IMR-90 (cell line): ENCODE measurements around the gene WNT4. TPM values are rescaled to one million over a fixed set of nuclear protein-coding genes. Genes with fewer than 3 reads are reported as not detected.

Experiments used
- ATAC-seq: fragments of 200-7000 bp; cut with Tn5 transposase; 2 replicates; pipeline ENCODE4 v1.9.1; 2020; ENCODE audit warnings: low read depth, mild to moderate bottlenecking, moderate library complexity
- BruUV-seq: library from RNA; stranded (reverse); fragments of 400-500 nt; replicated peaks from 2 replicates; lab custom pipeline; 2021; lab: Mats Ljungman, UMichigan
- CTCF ChIA-PET: fragments of 300-600 bp; formaldehyde crosslinking; extraction: SDS; loops from one replicate; lab custom pipeline; 2021; ENCODE audit warnings: antibody characterized with exemption; lab: Yijun Ruan, JAX
- POLR2A ChIA-PET: fragments of 300-600 bp; sonication (Branson Sonifier 250); formaldehyde crosslinking; loops from one replicate; lab custom pipeline; 2022; ENCODE audit warnings: antibody characterized with exemption; ENCODE audit not compliant: unreplicated experiment; lab: Charles Lee
- DNase-seq: peaks from one replicate; pipeline ENCODE4 v3.0.0; 2013
- H2AFZ ChIP-seq: replicated peaks from 2 replicates; pipeline ENCODE3; 2013; ENCODE audit warnings: low read length, mild to moderate bottlenecking; ENCODE audit not compliant: poor library complexity
- H2AK5ac ChIP-seq: 2 replicates; pipeline ENCODE4 v1.6.1; 2013; ENCODE audit warnings: low read depth, low read length, inconsistent platforms
- H2AK9ac ChIP-seq: replicated peaks from 2 replicates; pipeline ENCODE3; 2013; ENCODE audit warnings: mild to moderate bottlenecking, low read depth, low read length, moderate library complexity; ENCODE audit not compliant: poor library complexity
- H2BK120ac ChIP-seq: 2 replicates; pipeline ENCODE4 v1.6.1; 2013; ENCODE audit warnings: low read depth, low read length, inconsistent platforms
- H2BK15ac ChIP-seq: 3 replicates; pipeline ENCODE4 v1.6.1; 2013; ENCODE audit warnings: low read depth, low read length, inconsistent platforms
- H2BK20ac ChIP-seq: 2 replicates; pipeline ENCODE4 v1.6.1; 2013; ENCODE audit warnings: low read depth, mild to moderate bottlenecking, inconsistent platforms, low read length, moderate library complexity
- H2BK5ac ChIP-seq: 2 replicates; pipeline ENCODE4 v1.6.1; 2013; ENCODE audit warnings: mild to moderate bottlenecking, low read depth, low read length, inconsistent platforms; ENCODE audit not compliant: poor library complexity, severe bottlenecking
- H3K14ac ChIP-seq: replicated peaks from 2 replicates; pipeline ENCODE4 v1.6.1; 2013; ENCODE audit warnings: low read depth, low read length, inconsistent platforms
- H3K18ac ChIP-seq: 2 replicates; pipeline ENCODE4 v1.6.1; 2013; ENCODE audit warnings: low read depth, low read length, control low read depth
- H3K23ac ChIP-seq: 2 replicates; pipeline ENCODE4 v1.6.1; 2013; ENCODE audit warnings: low read depth, low read length, inconsistent platforms
- H3K27ac ChIP-seq: 2 replicates; pipeline ENCODE4 v1.5.1; 2013; ENCODE audit warnings: mild to moderate bottlenecking, control low read depth, low read length; ENCODE audit not compliant: insufficient read depth
- H3K27me3 ChIP-seq: 2 replicates; pipeline ENCODE4 v1.6.1; 2013; ENCODE audit warnings: low read length; ENCODE audit not compliant: control insufficient read depth, insufficient read depth
- H3K36me3 ChIP-seq: 2 replicates; pipeline ENCODE4 v1.6.1; 2013; ENCODE audit warnings: low read length, mixed read lengths; ENCODE audit not compliant: control insufficient read depth, insufficient read depth
- H3K4ac ChIP-seq: 2 replicates; pipeline ENCODE4 v1.6.1; 2013; ENCODE audit warnings: low read depth, low read length, inconsistent platforms
- H3K4me1 ChIP-seq: 2 replicates; pipeline ENCODE4 v1.6.1; 2013; ENCODE audit warnings: low read length, mixed read lengths; ENCODE audit not compliant: control insufficient read depth, insufficient read depth
- H3K4me2 ChIP-seq: 2 replicates; pipeline ENCODE4 v1.6.1; 2013; ENCODE audit warnings: low read depth, mild to moderate bottlenecking, control low read depth, low read length, moderate library complexity
- H3K4me3 ChIP-seq: 2 replicates; pipeline ENCODE4 v1.5.1; 2013; ENCODE audit warnings: low read depth, mild to moderate bottlenecking, control low read depth, low read length, moderate library complexity; ENCODE audit not compliant: insufficient read depth
- H3K56ac ChIP-seq: 2 replicates; pipeline ENCODE4 v1.6.1; 2013; ENCODE audit warnings: low read length, inconsistent platforms; ENCODE audit not compliant: insufficient read depth; ENCODE audit errors: extremely low read depth
- H3K79me1 ChIP-seq, 2 experiments: 2 replicates each; pipeline ENCODE4 v1.6.1; 2013; ENCODE audit warnings: low read length in 2 of 2, inconsistent platforms in 1 of 2, low read depth in 1 of 2
- H3K9ac ChIP-seq: 2 replicates; pipeline ENCODE4 v1.6.1; 2013; ENCODE audit warnings: low read depth, low read length, control low read depth
- H3K9me1 ChIP-seq: 2 replicates; pipeline ENCODE4 v1.6.1; 2013; ENCODE audit warnings: low read length, inconsistent platforms; ENCODE audit not compliant: insufficient read depth
- H3K9me3 ChIP-seq: 2 replicates; pipeline ENCODE4 v1.6.1; 2013; ENCODE audit warnings: low read length; ENCODE audit not compliant: control insufficient read depth, insufficient read depth
- H4K20me1 ChIP-seq: 2 replicates; pipeline ENCODE4 v1.6.1; 2013; ENCODE audit warnings: low read length, inconsistent platforms; ENCODE audit not compliant: insufficient read depth
- H4K5ac ChIP-seq: 2 replicates; pipeline ENCODE4 v1.6.1; 2013; ENCODE audit warnings: mild to moderate bottlenecking, low read depth, low read length, control low read depth
- H4K8ac ChIP-seq, 2 experiments: 2 replicates each; pipeline ENCODE4 v1.6.1; 2013; ENCODE audit warnings: low read depth in 2 of 2, low read length in 2 of 2, control low read depth in 1 of 2, inconsistent platforms in 1 of 2
- H4K91ac ChIP-seq: 2 replicates; pipeline ENCODE4 v1.6.1; 2013; ENCODE audit warnings: low read depth, low read length, inconsistent platforms; ENCODE audit not compliant: insufficient read depth
- BHLHE40 ChIP-seq: fragments of 150-350 bp; IDR thresholded peaks from 2 replicates; pipeline ENCODE4 v1.6.1; 2016; ENCODE audit warnings: mild to moderate bottlenecking, low read depth, low read length
- FOS ChIP-seq: fragments of 150-350 bp; IDR thresholded peaks from 2 replicates; pipeline ENCODE4 v1.6.1; 2016; ENCODE audit warnings: low read depth, low read length
- MAFK ChIP-seq: IDR thresholded peaks from 2 replicates; pipeline ENCODE4 v1.6.1; 2012; ENCODE audit warnings: low read depth, low read length, improper control_type of control experiment
- MXI1 ChIP-seq: IDR thresholded peaks from 2 replicates; pipeline ENCODE4 v1.6.1; 2012; ENCODE audit warnings: low read depth, mild to moderate bottlenecking, low read length, moderate library complexity, borderline replicate concordance
- POLR2A ChIP-seq: IDR thresholded peaks from 2 replicates; pipeline ENCODE4 v1.6.1; 2012; ENCODE audit warnings: mild to moderate bottlenecking, low read depth, low read length
- RAD21 ChIP-seq: IDR thresholded peaks from 2 replicates; pipeline ENCODE4 v1.6.1; 2012; ENCODE audit warnings: low read length, improper control_type of control experiment
- RCOR1 ChIP-seq: IDR thresholded peaks from 2 replicates; pipeline ENCODE4 v1.6.1; 2012; ENCODE audit warnings: mild to moderate bottlenecking, low read length, improper control_type of control experiment; ENCODE audit not compliant: insufficient replicate concordance
- RFX5 ChIP-seq: IDR thresholded peaks from 2 replicates; pipeline ENCODE4 v1.8.0; 2012; ENCODE audit warnings: low read depth, mild to moderate bottlenecking, low read length, moderate library complexity
- WGBS, 2 experiments: methylation state at CpG; one replicate each; pipeline versions ENCODE4 v1.1.5 to v1.1.7; 2013; ENCODE audit warnings: missing lambda C conversion rate in 2 of 2; ENCODE audit not compliant: insufficient read length in 1 of 2; ENCODE audit errors: extremely low coverage in 2 of 2; 5-methylcytosine and 5-hydroxymethylcytosine counted together
- dilution Hi-C: fragments of 300-500 bp; cut with HindIII; formaldehyde crosslinking; loops from one replicate; pipeline ENCODE4 v1.14.3; 2018; ENCODE audit warnings: low sequenced_read_pairs; ENCODE audit not compliant: unreplicated experiment
- in situ Hi-C: fragments of 300-500 bp; cut with MboI; formaldehyde crosslinking; loops from 3 replicates; pipeline ENCODE4 v1.14.3; 2019; ENCODE audit warnings: low sequenced_read_pairs, inconsistent platforms, mixed read lengths
- intact Hi-C: fragments of 100-400 bp; cut with micrococcal nuclease; formaldehyde crosslinking; loops from 2 replicates; pipeline ENCODE4 v1.10.0; 2022
- polyA plus RNA-seq, 3 experiments: library from polyadenylated mRNA; depleted of rRNA; stranded (reverse); fragments of >200 nt; gene quantifications; 2 replicates each; pipeline ENCODE4 v1.2.3, GENCODE V29; 2012; ENCODE audit warnings: low replicate concordance in 1 of 3
- total RNA-seq: library from RNA; depleted of rRNA; stranded (reverse); fragments of >200 nt; gene quantifications from 2 replicates; pipeline ENCODE4 v1.2.3, GENCODE V29; 2012
- TF ChIP-seq, protein P1 (sequence below): fragments of 150-350 bp; IDR thresholded peaks from 2 replicates; pipeline ENCODE4 v1.6.1; 2017; ENCODE audit warnings: mild to moderate bottlenecking, antibody characterized with exemption, low read length, low read depth
- TF ChIP-seq, protein P2 (sequence below): conservative IDR thresholded peaks from 2 replicates; pipeline ENCODE4 v1.5.1; 2012; ENCODE audit warnings: mild to moderate bottlenecking, low read depth, low read length, improper control_type of control experiment

WNT4 gene
- total and polyA plus RNA-seq, 2 of the 4 experiments (the other 2 are of a cell fraction), result not detected

DNA sequence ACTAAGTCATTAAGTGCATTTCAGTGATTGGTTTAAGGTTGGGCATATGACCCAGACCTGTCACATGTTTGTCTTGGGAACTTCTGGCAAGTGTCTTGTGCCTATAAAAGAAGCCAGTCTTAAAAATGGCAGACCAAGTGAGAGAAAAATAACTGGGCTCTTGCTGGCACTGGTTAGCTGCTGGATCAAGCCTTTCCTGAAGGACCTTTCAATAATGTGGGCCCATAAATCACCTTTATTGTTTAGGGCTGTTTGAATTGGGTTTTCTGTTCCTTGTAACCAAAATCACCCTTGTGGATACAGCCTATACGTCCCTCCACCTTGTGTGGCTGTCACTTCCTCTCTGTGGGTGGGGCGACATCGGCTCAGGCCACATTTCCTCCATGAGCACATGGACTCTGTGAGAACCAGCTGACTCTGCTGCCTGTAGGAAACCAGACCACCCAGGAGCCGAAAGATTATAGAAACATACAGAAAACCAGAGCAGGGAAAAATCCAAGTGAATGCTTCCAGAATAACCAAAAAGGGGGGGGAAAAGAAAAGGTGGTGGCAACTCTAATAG lies 25.6 kb upstream of the WNT4 start:
- dilution Hi-C loops (no loop called here), in situ Hi-C loops (no loop called here)
- POLR2A ChIA-PET, result no interaction called here

More for the DNA sequence above, 25.6 kb upstream of the WNT4 start:
- Histone ChIP-seq H4K5ac (no peak overlapping the region), H3K27ac (no peak overlapping the region), H3K79me1 (no peaks in the 10 kb centered on the region), H2AFZ (no peak overlapping the region), H3K27me3 (peaks cover 51% of the 10 kb centered on the region), H3K4me3 (no peak overlapping the region), H4K91ac (no peak overlapping the region), H3K9me3 (no peaks in the 10 kb centered on the region), H3K4ac (no peak overlapping the region), H3K9ac (no peak overlapping the region), H3K18ac (no peak overlapping the region), H2BK5ac (no peak overlapping the region), H2AK5ac (no peak overlapping the region), H2BK120ac (no peak overlapping the region), H2BK15ac (no peak overlapping the region), H4K8ac (no peak overlapping the region), H2BK20ac (no peak overlapping the region), H3K4me2 (no peak overlapping the region), H3K56ac (no peak overlapping the region), H3K14ac (no peak overlapping the region), H2AK9ac (no peak overlapping the region), H3K9me1 (no peaks in the 10 kb centered on the region), H3K23ac (no peak overlapping the region), H3K4me1 (no peaks in the 10 kb centered on the region), H3K36me3 (no peaks in the 10 kb centered on the region), H4K20me1 (no peaks in the 10 kb centered on the region)
- no peak for DNase-seq
- CTCF ChIA-PET, result no interaction called here
- WGBS, 2 experiments, result no CpG with 5 or more reads among the region's 4 CpGs
- ATAC-seq, result no peak
- no TSS peak for BruUV-seq
- intact Hi-C loops, result no loop called here
- TF ChIP-seq BHLHE40 (no peak), POLR2A (no peak), MAFK (no peak), RCOR1 (no peak), RAD21 (no peak), RFX5 (no peak), MXI1 (no peak), FOS (no peak)
- TF ChIP-seq, protein P1, sequence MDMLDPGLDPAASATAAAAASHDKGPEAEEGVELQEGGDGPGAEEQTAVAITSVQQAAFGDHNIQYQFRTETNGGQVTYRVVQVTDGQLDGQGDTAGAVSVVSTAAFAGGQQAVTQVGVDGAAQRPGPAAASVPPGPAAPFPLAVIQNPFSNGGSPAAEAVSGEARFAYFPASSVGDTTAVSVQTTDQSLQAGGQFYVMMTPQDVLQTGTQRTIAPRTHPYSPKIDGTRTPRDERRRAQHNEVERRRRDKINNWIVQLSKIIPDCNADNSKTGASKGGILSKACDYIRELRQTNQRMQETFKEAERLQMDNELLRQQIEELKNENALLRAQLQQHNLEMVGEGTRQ, result no peak
- TF ChIP-seq, protein P2, sequence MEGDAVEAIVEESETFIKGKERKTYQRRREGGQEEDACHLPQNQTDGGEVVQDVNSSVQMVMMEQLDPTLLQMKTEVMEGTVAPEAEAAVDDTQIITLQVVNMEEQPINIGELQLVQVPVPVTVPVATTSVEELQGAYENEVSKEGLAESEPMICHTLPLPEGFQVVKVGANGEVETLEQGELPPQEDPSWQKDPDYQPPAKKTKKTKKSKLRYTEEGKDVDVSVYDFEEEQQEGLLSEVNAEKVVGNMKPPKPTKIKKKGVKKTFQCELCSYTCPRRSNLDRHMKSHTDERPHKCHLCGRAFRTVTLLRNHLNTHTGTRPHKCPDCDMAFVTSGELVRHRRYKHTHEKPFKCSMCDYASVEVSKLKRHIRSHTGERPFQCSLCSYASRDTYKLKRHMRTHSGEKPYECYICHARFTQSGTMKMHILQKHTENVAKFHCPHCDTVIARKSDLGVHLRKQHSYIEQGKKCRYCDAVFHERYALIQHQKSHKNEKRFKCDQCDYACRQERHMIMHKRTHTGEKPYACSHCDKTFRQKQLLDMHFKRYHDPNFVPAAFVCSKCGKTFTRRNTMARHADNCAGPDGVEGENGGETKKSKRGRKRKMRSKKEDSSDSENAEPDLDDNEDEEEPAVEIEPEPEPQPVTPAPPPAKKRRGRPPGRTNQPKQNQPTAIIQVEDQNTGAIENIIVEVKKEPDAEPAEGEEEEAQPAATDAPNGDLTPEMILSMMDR, result no peak
